Measurements from ENCODE around the gene AGPS. TPM values are rescaled to one million over a fixed set of nuclear protein-coding genes. Genes with fewer than 3 reads are reported as not detected.

The AGPS gene
- total RNA-seq, 2 experiments from 2014 or later = 52.0 to 52.8 TPM

DNA sequence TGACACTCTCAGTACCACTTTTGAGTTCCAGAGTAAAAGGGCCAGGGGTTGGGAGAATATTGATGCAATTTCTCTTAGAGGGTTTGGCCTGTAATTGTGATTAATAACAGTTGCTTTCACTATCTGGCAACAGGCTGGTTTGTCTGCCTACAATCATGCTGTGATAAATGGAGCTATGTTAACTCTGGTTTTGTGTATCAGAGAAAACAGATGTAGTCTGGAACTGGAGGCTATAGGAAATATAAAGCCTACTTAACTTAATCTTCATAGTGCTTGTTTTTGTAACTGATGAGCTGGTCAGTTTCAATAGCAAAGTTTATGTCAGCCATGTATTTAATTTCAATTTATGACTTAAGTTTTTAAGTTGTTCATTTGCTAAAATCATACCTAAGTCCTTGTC, 138.0 kb downstream of the AGPS start:
- Mint-ChIP-seq H3K4me3 (no peak overlapping the region), H3K27ac (no peak overlapping the region), H3K27me3 (no peaks in the 10 kb centered on the region), H3K9me3 (no peaks in the 10 kb centered on the region), H3K36me3 (ENCODE audit: low read depth) (peaks cover 8% of the 10 kb centered on the region), H3K4me1 (peaks cover 1% of the 10 kb centered on the region)
- ChIA-PET POLR2A (no interaction called here), CTCF (interaction anchor here (0.6 kb wide), 1 partner anchor 195 kb away, joined by 4 read pairs; no protein-coding TSS in a partner anchor)
- DNase-seq = no peak

GRCh38 chr2:177531706-177532105, 139.1 kb downstream of the AGPS start:
- CTCF ChIA-PET = interaction anchor here (1.1 kb wide), 1 partner anchor 10 kb away, joined by 3 read pairs; no protein-coding TSS in a partner anchor
- no peak overlapping the region for H3K27ac Mint-ChIP-seq
- DNase-seq = no peak
- no peaks in the 10 kb centered on the region for H3K27me3 Mint-ChIP-seq
- no peaks in the 10 kb centered on the region for H3K4me1 Mint-ChIP-seq
- H3K36me3 Mint-ChIP-seq (ENCODE audit: low read depth) = peaks cover 8% of the 10 kb centered on the region
- POLR2A ChIA-PET = no interaction called here
- no peaks in the 10 kb centered on the region for H3K9me3 Mint-ChIP-seq
- H3K4me3 Mint-ChIP-seq = no peak overlapping the region

GRCh38 chr2:177532567-177532966, 140.0 kb downstream of the AGPS start:
- DNase-seq = no peak
- no peak overlapping the region for H3K4me3 Mint-ChIP-seq
- ChIA-PET CTCF (no interaction called here), POLR2A (no interaction called here)
- no peaks in the 10 kb centered on the region for H3K27me3 Mint-ChIP-seq
- H3K27ac Mint-ChIP-seq = no peak overlapping the region
- H3K36me3 Mint-ChIP-seq (ENCODE audit: low read depth) = peaks cover 8% of the 10 kb centered on the region
- no peaks in the 10 kb centered on the region for H3K9me3 Mint-ChIP-seq
- H3K4me1 Mint-ChIP-seq = no peaks in the 10 kb centered on the region

DNA sequence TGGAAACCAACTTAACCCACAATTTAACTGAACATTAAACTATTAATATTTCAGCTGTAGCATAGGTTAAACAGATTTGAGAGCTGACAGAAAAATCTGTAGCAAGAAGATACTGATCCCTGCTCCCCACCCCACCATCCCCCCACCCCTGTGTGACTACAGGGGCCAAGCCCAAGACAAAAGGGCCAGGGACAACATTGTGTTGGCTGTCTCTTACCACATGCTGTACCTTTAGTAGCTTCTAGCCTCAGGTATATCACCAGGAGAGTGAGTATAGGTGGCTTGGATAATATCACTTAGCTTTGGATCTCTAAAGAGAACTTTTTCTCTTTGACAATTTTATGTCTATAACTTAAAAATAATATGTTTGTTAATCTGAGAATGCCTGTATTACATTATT, 140.7 kb downstream of the AGPS start:
- Mint-ChIP-seq H3K27me3 (no peaks in the 10 kb centered on the region), H3K27ac (no peak overlapping the region), H3K4me1 (no peaks in the 10 kb centered on the region), H3K4me3 (no peak overlapping the region), H3K9me3 (no peaks in the 10 kb centered on the region), H3K36me3 (ENCODE audit: low read depth) (peaks cover 6% of the 10 kb centered on the region)
- CTCF ChIA-PET = no interaction called here
- no peak for DNase-seq
- POLR2A ChIA-PET = no interaction called here

GRCh38 chr2:177535000-177535399, 142.4 kb downstream of the AGPS start:
- DNase-seq = no peak
- H3K36me3 Mint-ChIP-seq (ENCODE audit: low read depth) = peaks cover 6% of the 10 kb centered on the region
- POLR2A ChIA-PET = interaction anchor here (1.5 kb wide), 1 partner anchor 10 kb away, joined by 3 read pairs; no protein-coding TSS in a partner anchor
- H3K27ac Mint-ChIP-seq = no peak overlapping the region
- CTCF ChIA-PET = interaction anchor here (1.1 kb wide), 1 partner anchor 45 kb away, joined by 3 read pairs; no protein-coding TSS in a partner anchor
- H3K4me3 Mint-ChIP-seq = no peak overlapping the region
- H3K9me3 Mint-ChIP-seq = no peaks in the 10 kb centered on the region
- H3K4me1 Mint-ChIP-seq = peaks cover 1% of the 10 kb centered on the region
- no peaks in the 10 kb centered on the region for H3K27me3 Mint-ChIP-seq

DNA sequence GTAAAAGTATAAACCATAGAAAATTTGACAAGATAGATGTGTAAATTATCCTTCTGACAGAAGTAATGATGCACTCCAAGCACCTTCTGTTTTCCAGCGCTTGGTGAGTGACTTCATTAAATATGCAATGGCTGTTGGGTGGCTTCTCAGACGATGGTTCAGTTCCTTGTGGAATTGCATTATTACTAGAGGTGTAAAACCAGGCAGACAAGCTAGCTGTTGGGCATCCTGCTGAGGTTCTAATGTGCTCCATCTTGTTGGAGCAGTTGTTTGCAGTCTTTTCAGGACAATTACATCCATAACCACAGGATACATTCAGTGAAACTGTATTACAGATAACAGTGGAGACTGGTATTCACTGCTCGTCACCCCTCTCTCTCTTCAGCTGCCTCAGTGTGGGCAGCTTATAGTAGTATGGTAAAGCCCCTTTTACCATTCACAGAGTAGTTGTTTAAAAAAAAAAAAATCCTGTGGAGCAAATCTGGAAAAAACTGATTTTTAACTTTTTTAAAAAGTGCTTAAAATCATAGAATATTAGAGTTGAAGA, 143.5 kb downstream of the AGPS start:
- Mint-ChIP-seq H3K9me3 (no peaks in the 10 kb centered on the region), H3K4me3 (no peak overlapping the region), H3K27me3 (no peaks in the 10 kb centered on the region), H3K27ac (no peak overlapping the region), H3K36me3 (ENCODE audit: low read depth) (peaks cover 6% of the 10 kb centered on the region), H3K4me1 (peaks cover 9% of the 10 kb centered on the region)
- CTCF ChIA-PET = no interaction called here
- POLR2A ChIA-PET = no interaction called here
- DNase-seq = no peak

DNA sequence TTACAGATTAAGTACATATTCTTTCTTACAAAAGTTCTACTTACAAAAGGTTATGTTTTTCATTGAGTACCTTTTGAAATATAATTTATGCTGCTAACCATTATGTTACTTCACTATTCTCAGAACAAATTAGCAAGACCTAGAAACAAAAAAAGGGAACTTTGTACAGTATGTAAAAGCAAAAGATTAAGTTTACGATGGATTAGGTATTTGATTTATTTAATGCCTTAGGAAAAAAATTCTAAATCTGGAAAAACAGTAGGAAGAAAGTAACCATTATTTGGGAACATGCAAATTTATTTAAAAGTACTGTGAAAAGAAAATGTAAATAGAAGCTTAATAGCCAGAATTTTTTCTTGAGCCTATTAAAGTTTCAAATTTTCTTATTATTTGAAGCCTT, 144.6 kb downstream of the AGPS start:
- no peak for DNase-seq
- H3K9me3 Mint-ChIP-seq = no peaks in the 10 kb centered on the region
- ChIA-PET CTCF (no interaction called here), POLR2A (no interaction called here)
- H3K4me3 Mint-ChIP-seq = no peak overlapping the region
- peaks cover 8% of the 10 kb centered on the region for H3K36me3 Mint-ChIP-seq (ENCODE audit: low read depth)
- no peak overlapping the region for H3K27ac Mint-ChIP-seq
- H3K4me1 Mint-ChIP-seq = peaks cover 12% of the 10 kb centered on the region
- no peaks in the 10 kb centered on the region for H3K27me3 Mint-ChIP-seq

- Mint-ChIP-seq H3K27me3 (no peaks in the 10 kb centered on the region), H3K27ac (no peak overlapping the region), H3K9me3 (no peaks in the 10 kb centered on the region), H3K4me3 (no peak overlapping the region), H3K4me1 (peaks cover 12% of the 10 kb centered on the region), H3K36me3 (ENCODE audit: low read depth) (peaks cover 8% of the 10 kb centered on the region)
- POLR2A ChIA-PET = no interaction called here
- no peak for DNase-seq
- CTCF ChIA-PET = no interaction called here
Observed at GRCh38 chr2:177537636-177538035, 145.1 kb downstream of the AGPS start.

GRCh38 chr2:177538323-177538722, 145.8 kb downstream of the AGPS start:
- CTCF ChIA-PET = no interaction called here
- Mint-ChIP-seq H3K4me1 (peaks cover 12% of the 10 kb centered on the region), H3K36me3 (ENCODE audit: low read depth) (peaks cover 8% of the 10 kb centered on the region), H3K27ac (no peak overlapping the region), H3K9me3 (no peaks in the 10 kb centered on the region), H3K27me3 (no peaks in the 10 kb centered on the region), H3K4me3 (no peak overlapping the region)
- DNase-seq = no peak
- POLR2A ChIA-PET = no interaction called here

DNA sequence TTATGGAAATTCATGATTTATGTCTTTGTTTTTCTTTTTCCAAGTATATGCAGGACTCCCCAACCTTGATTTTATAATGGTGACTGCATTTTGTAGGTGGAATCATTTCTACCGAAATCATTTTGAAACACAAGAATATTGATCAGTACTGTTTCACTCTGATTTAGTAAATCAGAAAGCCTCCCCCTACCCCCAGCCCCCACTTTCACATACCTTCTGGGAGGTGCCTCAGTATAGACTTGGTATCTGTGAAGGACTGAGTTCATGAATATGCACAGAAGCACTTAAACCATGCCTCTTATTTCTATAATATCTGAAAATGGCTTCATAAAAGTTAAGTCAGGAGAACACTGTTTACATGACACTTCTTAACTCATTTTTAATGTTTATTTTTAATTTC, 147.7 kb downstream of the AGPS start:
- H3K4me1 Mint-ChIP-seq = peaks cover 28% of the 10 kb centered on the region
- ChIA-PET POLR2A (no interaction called here), CTCF (interaction anchor here (0.5 kb wide), 1 partner anchor 25 kb away, joined by 3 read pairs; no protein-coding TSS in a partner anchor)

GRCh38 chr2:177541258-177541991, 148.9 kb downstream of the AGPS start:
- Mint-ChIP-seq H3K4me1 (peaks cover 38% of the 10 kb centered on the region), H3K27me3 (no peaks in the 10 kb centered on the region), H3K36me3 (ENCODE audit: low read depth) (peaks cover 20% of the 10 kb centered on the region), H3K27ac (no peak overlapping the region), H3K9me3 (peaks cover 4% of the 10 kb centered on the region), H3K4me3 (no peak overlapping the region)
- POLR2A ChIA-PET = interaction anchor here (0.6 kb wide), 1 partner anchor 13 kb away, joined by 3 read pairs; no protein-coding TSS in a partner anchor
- CTCF ChIA-PET = no interaction called here
- no peak for DNase-seq

More for the DNA sequence above, 147.7 kb downstream of the AGPS start:
- H3K36me3 Mint-ChIP-seq (ENCODE audit: low read depth) = peaks cover 16% of the 10 kb centered on the region
- no peaks in the 10 kb centered on the region for H3K9me3 Mint-ChIP-seq
- no peak for DNase-seq
- H3K4me3 Mint-ChIP-seq = no peak overlapping the region
- H3K27ac Mint-ChIP-seq = no peak overlapping the region
- H3K27me3 Mint-ChIP-seq = no peaks in the 10 kb centered on the region

GRCh38 chr2:177542396-177542795, 149.8 kb downstream of the AGPS start:
- no peak for DNase-seq
- H3K4me1 Mint-ChIP-seq = peaks cover 47% of the 10 kb centered on the region
- H3K4me3 Mint-ChIP-seq = no peak overlapping the region
- H3K27ac Mint-ChIP-seq = no peak overlapping the region
- H3K36me3 Mint-ChIP-seq (ENCODE audit: low read depth) = peaks cover 20% of the 10 kb centered on the region
- peaks cover 4% of the 10 kb centered on the region for H3K9me3 Mint-ChIP-seq
- H3K27me3 Mint-ChIP-seq = no peaks in the 10 kb centered on the region
- ChIA-PET POLR2A (no interaction called here), CTCF (no interaction called here)

- no peak overlapping the region for H3K4me3 Mint-ChIP-seq
- peaks cover 52% of the 10 kb centered on the region for H3K4me1 Mint-ChIP-seq
- CTCF ChIA-PET = no interaction called here
- H3K9me3 Mint-ChIP-seq = peaks cover 4% of the 10 kb centered on the region
- DNase-seq = no peak
- no peaks in the 10 kb centered on the region for H3K27me3 Mint-ChIP-seq
- no peak overlapping the region for H3K27ac Mint-ChIP-seq
- POLR2A ChIA-PET = no interaction called here
- H3K36me3 Mint-ChIP-seq (ENCODE audit: low read depth) = peaks cover 18% of the 10 kb centered on the region
Observed at GRCh38 chr2:177543007-177543760, 150.6 kb downstream of the AGPS start.

All from activated CD4-positive, alpha-beta memory T cell treated with anti-CD3 and anti-CD28 coated beads, Interleukin-2, amount 10 ng/mL, durations not matched to agents 7 days and 5 days (primary cell).